BJ (cell line): Measurements from ENCODE around the gene KLRC4. TPM values are rescaled to one million over a fixed set of nuclear protein-coding genes. Genes with fewer than 3 reads are reported as not detected.
"Not testable (repeated sequence)": the region's sequence is repeated elsewhere in the genome, so short reads cannot be mapped to it uniquely, and the experiment has no call there.

Source experiments
- CTCF ChIA-PET: fragments of 350-600 bp; formaldehyde crosslinking; extraction: SDS; loops from one replicate; lab custom pipeline; 2021; ENCODE audit warnings: antibody characterized with exemption, inconsistent platforms; lab: Yijun Ruan, JAX
- POLR2A ChIA-PET: fragments of 300-600 bp; sonication (Branson Sonifier 250); formaldehyde crosslinking; extraction: SDS; loops from one replicate; lab custom pipeline; 2021; ENCODE audit warnings: antibody characterized with exemption; lab: Charles Lee
- DNase-seq: peaks from one replicate; pipeline ENCODE4 v3.0.0-alpha.2; 2011; ENCODE audit warnings: low read depth
- H3K27me3 ChIP-seq: 2 replicates; pipeline ENCODE4 v1.6.0; 2011; ENCODE audit warnings: low read length; ENCODE audit not compliant: control insufficient read depth, insufficient read depth
- H3K36me3 ChIP-seq: 2 replicates; pipeline ENCODE4 v1.5.1; 2011; ENCODE audit warnings: low read length; ENCODE audit not compliant: control insufficient read depth, insufficient read depth
- H3K4me3 ChIP-seq: 2 replicates; pipeline ENCODE4 v1.5.1; 2011; ENCODE audit warnings: low read depth, mild to moderate bottlenecking, control low read depth, low read length
- CTCF ChIP-seq: IDR thresholded peaks from 2 replicates; pipeline ENCODE4 v1.5.1; 2011; ENCODE audit warnings: low read depth, mild to moderate bottlenecking, control low read depth, inconsistent platforms, low read length, moderate library complexity; ENCODE audit not compliant: insufficient read depth
- polyA plus RNA-seq: library from polyadenylated mRNA; depleted of rRNA; stranded (reverse); fragments of >200 nt; gene quantifications from 2 replicates; pipeline ENCODE4 v1.2.3, GENCODE V29; 2011

Gene KLRC4
- polyA plus RNA-seq, 1 experiment: not detected

DNA sequence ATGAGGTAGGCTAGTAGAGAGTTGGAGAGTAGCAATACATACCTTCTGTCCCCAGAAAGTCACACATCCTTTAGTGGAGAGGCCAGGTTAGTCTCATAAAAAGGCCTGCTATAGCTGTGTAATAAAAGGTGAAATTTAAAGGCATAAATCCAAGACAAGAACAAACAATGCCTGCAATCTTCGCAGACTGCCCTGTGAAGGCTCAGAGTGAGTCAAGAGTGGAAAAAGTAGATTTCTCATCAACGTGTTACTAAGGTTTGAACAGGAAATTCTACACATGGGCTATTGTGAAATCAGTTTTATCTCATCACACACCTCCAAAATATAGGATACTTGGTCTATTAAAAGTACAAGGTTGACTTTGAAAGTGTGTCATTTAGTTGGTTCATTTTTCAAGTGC lies 43.6 kb upstream of the KLRC4 start, which contains the start of gene KLRC1:
TSS of gene KLRC1 (minus strand) at position 222 of the 400 bp plus-strand sequence. CDS start 2,221 bp downstream, outside the sequence.
- no peak for TF ChIP-seq CTCF
- CTCF ChIA-PET: interaction anchor here (1.2 kb wide), 1 partner anchor 114 kb away, joined by 3 read pairs; no protein-coding TSS in a partner anchor
- H3K27me3 ChIP-seq: no peaks in the 10 kb centered on the region
- no peaks in the 10 kb centered on the region for H3K36me3 ChIP-seq
- H3K4me3 ChIP-seq: no peak within 1 kb of the TSS
- POLR2A ChIA-PET: no interaction called here
- DNase-seq: no peak

- ChIA-PET POLR2A (no interaction called here), CTCF (no interaction called here)
- no peak for TF ChIP-seq CTCF
- H3K27me3 ChIP-seq: no peaks in the 10 kb centered on the region
- no peak for DNase-seq
- no peak overlapping the region for H3K4me3 ChIP-seq
- H3K36me3 ChIP-seq: no peaks in the 10 kb centered on the region
These were observed 38.7 kb upstream of the KLRC4 start for GRCh38 chr12:10448236-10448635.

DNA sequence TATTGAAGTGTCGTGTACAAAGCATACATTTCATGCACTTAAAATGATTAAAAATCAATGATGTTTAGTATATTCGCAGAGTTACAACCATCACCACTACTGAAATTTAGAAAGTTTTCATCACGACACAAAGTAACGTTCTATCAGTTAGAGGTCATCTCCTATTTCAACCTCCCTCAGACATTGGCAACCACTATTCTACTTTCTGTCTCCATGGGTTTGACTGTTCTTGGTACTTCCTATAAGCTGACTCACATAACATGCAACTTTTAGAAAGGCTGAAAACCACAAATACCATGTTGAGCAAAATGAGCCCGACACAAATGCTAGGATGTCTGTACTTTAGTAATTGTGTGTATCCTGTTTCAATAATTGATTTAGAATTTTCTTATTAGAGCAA lies 36.5 kb upstream of the KLRC4 start:
- POLR2A ChIA-PET, CTCF ChIA-PET, DNase-seq: not testable (repeated sequence)

GRCh38 chr12:10441144-10441543 lies 31.6 kb upstream of the KLRC4 start:
- CTCF ChIA-PET, POLR2A ChIA-PET, H3K36me3 ChIP-seq, H3K27me3 ChIP-seq, DNase-seq, H3K4me3 ChIP-seq: not testable (repeated sequence)

More for the DNA sequence above, 36.5 kb upstream of the KLRC4 start:
- H3K4me3 ChIP-seq, H3K36me3 ChIP-seq, H3K27me3 ChIP-seq: not testable (repeated sequence)

GRCh38 chr12:10439608-10440274 lies 30.2 kb upstream of the KLRC4 start:
- H3K36me3 ChIP-seq, CTCF ChIA-PET, H3K4me3 ChIP-seq, H3K27me3 ChIP-seq, POLR2A ChIA-PET: not testable (repeated sequence)
- peak; percentile 2 for DNase-seq

DNA sequence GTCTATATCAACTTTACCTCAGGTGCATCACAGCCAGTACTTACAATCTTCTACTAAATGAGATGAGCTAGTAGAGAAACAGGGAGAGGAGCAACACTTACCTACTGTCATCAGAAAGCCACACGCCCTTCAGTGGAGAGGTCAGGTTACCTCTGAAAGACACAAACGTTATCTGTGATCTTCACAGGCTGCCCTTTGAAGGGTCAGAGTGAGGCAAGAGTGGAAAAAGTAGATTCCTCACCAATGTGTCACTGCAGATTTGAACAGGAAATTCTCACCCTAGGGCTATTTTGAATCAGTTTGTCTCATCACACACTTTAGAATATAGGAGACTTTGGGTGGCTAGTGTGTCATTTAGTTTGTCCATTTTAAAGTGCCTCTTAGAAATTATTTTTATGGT lies 28.0 kb upstream of the KLRC4 start:
- H3K36me3 ChIP-seq, DNase-seq, POLR2A ChIA-PET, CTCF ChIA-PET, H3K27me3 ChIP-seq, H3K4me3 ChIP-seq: not testable (repeated sequence)

DNA sequence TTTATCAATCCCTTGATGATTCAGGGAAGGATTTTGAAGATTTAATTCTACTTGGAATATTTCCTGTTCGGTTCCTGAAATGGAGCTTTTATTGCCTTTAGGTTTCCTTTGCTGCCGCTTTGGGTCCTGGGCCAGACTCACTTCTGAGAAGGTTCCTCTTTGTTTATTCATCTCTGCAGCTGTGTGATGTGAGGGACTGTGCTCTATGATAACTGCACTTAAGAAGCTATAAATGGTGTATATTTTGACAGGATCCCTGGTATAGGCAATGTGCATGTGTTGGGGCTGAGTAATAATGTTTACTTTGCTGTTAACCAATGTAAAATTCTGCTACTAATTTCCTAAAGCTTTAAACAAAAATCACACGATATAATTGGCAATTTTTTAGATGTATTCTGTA lies 26.3 kb upstream of the KLRC4 start, which contains the start of gene KLRC2:
TSS of gene KLRC2 (minus strand) at position 195 of the 400 bp plus-strand sequence. CDS start at position 171, 24 bp downstream.
- DNase-seq: peak; percentile 4
- CTCF ChIA-PET, H3K4me3 ChIP-seq, H3K36me3 ChIP-seq, H3K27me3 ChIP-seq, POLR2A ChIA-PET: not testable (repeated sequence)

DNA sequence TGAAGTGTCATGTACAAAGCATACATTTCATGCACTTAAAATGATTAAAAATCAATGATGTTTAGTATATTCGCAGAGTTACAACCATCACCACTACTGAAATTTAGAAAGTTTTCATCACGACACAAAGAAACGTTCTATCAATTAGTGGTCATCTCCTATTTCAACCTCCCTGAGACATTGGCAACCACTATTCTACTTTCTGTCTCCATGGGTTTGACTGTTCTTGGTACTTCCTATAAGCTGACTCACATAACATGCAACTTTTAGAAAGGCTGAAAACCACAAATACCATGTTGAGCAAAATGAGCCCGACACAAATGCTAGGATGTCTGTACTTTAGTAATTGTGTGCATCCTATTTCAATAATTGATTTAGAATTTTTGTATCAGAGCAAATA lies 21.1 kb upstream of the KLRC4 start:
- CTCF ChIA-PET, POLR2A ChIA-PET, H3K27me3 ChIP-seq, H3K36me3 ChIP-seq, H3K4me3 ChIP-seq, DNase-seq: not testable (repeated sequence)

DNA sequence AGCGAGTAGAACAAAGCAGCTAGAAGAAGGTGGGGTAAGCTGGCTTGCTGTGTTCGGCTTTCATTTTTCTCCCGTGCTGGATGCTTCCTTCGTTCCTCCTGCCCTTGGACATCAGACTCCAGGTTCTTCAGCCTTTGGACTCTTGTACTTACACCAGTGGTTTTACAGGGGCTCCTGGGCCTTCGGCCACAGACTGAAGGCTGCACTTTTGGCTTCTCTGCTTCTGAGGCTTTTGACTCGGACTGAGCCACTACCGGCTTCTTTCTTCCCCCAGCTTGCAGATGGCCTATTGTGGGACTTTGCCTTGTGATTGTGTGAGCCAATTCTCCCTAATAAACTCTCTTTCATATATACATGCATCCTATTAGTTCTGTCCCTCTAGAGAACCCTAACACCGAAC lies 16.4 kb upstream of the KLRC4 start:
- CTCF ChIA-PET, H3K4me3 ChIP-seq, H3K27me3 ChIP-seq, DNase-seq, H3K36me3 ChIP-seq, POLR2A ChIA-PET: not testable (repeated sequence)

DNA sequence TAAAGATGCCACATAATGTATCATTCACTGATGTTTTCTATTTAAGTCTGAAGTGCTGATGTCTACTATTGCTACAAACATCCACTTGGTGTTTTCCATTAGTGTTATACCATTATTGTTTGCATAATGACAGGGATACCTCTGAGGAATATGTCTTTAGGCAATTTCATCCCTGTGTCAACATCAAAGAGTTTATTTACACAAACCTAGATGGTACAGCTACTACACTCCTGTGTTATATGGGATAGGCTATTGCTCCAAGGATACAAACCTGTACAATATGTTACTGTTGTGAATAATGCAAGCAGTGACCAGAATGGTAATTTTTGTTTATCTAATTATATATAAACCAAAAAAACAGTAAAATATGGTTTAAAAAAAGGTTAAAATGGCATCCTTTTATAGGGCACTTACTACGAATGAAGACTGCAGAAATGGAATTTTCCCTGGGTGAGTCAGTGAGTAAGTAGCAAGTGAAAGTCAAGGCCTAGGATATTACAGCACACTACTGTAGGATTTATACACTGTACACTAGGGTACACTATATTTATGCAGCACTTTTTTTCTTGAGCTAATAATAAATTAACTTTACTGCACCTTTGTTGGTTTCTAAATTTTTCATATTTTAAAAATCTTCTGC lies 14.8 kb upstream of the KLRC4 start:
- CTCF ChIA-PET: not testable (repeated sequence)

GRCh38 chr12:10422159-10422558 lies 12.6 kb upstream of the KLRC4 start:
- CTCF ChIA-PET, POLR2A ChIA-PET, H3K27me3 ChIP-seq, DNase-seq, H3K4me3 ChIP-seq, H3K36me3 ChIP-seq: not testable (repeated sequence)

More for the DNA sequence above, 14.8 kb upstream of the KLRC4 start:
- H3K36me3 ChIP-seq, DNase-seq, POLR2A ChIA-PET, H3K4me3 ChIP-seq, H3K27me3 ChIP-seq: not testable (repeated sequence)
